WTC11 (cell line): ENCODE measurements around the gene CALN1. TPM values are rescaled to one million over a fixed set of nuclear protein-coding genes. Genes with fewer than 3 reads are reported as not detected.

Source experiments
- ATAC-seq: fragments of 200-7000 bp; cut with Tn5 transposase; 2 replicates; pipeline ENCODE4 v1.10.0; 2021; ENCODE audit warnings: mild to moderate bottlenecking, moderate library complexity
- CTCF ChIA-PET: fragments of 300-600 bp; sonication (Branson Sonifier 250); formaldehyde crosslinking; loops from one replicate; lab custom pipeline; 2021; ENCODE audit warnings: antibody characterized with exemption; lab: Charles Lee
- POLR2A ChIA-PET: fragments of 350-600 bp; sonication (Branson Sonifier 250); formaldehyde crosslinking; loops from one replicate; lab custom pipeline; 2021; ENCODE audit warnings: antibody characterized with exemption; lab: Charles Lee
- DNase-seq: peaks from one replicate; pipeline ENCODE4 v3.0.0; 2021; ENCODE audit warnings: low spot score
- H3K27ac Mint-ChIP-seq: 2 replicates; pipeline ENCODE4 v1.8.0; 2021; ENCODE audit warnings: mixed read lengths
- H3K27me3 Mint-ChIP-seq: 2 replicates; pipeline ENCODE4 v1.8.0; 2021; ENCODE audit warnings: low read depth, mild to moderate bottlenecking, moderate library complexity, mixed read lengths
- H3K36me3 Mint-ChIP-seq: 2 replicates; pipeline ENCODE4 v1.8.0; 2021; ENCODE audit warnings: mixed read lengths
- H3K4me1 Mint-ChIP-seq: 2 replicates; pipeline ENCODE4 v1.8.0; 2022; ENCODE audit warnings: mixed read lengths
- H3K4me3 Mint-ChIP-seq: 2 replicates; pipeline ENCODE4 v1.8.0; 2021; ENCODE audit warnings: mild to moderate bottlenecking, moderate library complexity, mixed read lengths
- H3K9me3 Mint-ChIP-seq: 2 replicates; pipeline ENCODE4 v1.8.0; 2021; ENCODE audit warnings: mixed read lengths
- FOXJ3 ChIP-seq: sonication (generic); formaldehyde crosslinking; IDR thresholded peaks from 2 replicates; pipeline ENCODE4 v1.9.0; 2021; ENCODE audit warnings: missing genetic modification reagents, mild to moderate bottlenecking, borderline replicate concordance
- FOXK1 ChIP-seq: sonication (generic); formaldehyde crosslinking; IDR thresholded peaks from 2 replicates; pipeline ENCODE4 v1.8.0; 2022; ENCODE audit warnings: mild to moderate bottlenecking, moderate library complexity, missing genetic modification reagents
- FOXP1 ChIP-seq: sonication (generic); formaldehyde crosslinking; IDR thresholded peaks from 2 replicates; pipeline ENCODE4 v1.8.0; 2022; ENCODE audit warnings: missing genetic modification reagents, mild to moderate bottlenecking, moderate library complexity, borderline replicate concordance
- IRF2 ChIP-seq: sonication (generic); formaldehyde crosslinking; IDR thresholded peaks from 2 replicates; pipeline ENCODE4 v1.8.0; 2022; ENCODE audit warnings: low read depth, missing genetic modification reagents, borderline replicate concordance
- NFE2L1 ChIP-seq: sonication (generic); formaldehyde crosslinking; IDR thresholded peaks from 2 replicates; pipeline ENCODE4 v1.8.1; 2023; ENCODE audit warnings: missing genetic modification reagents
- NR3C1 ChIP-seq: sonication (generic); formaldehyde crosslinking; conservative IDR thresholded peaks from 2 replicates; pipeline ENCODE4 v1.8.1; 2023; ENCODE audit warnings: low read depth, mild to moderate bottlenecking, missing genetic modification reagents
- TCF7 ChIP-seq: sonication (generic); formaldehyde crosslinking; IDR thresholded peaks from 2 replicates; pipeline ENCODE4 v1.8.0; 2022; ENCODE audit warnings: mild to moderate bottlenecking, low read depth, missing genetic modification reagents, moderate library complexity
- TEAD1 ChIP-seq: sonication (generic); formaldehyde crosslinking; IDR thresholded peaks from 2 replicates; pipeline ENCODE4 v1.8.0; 2022; ENCODE audit warnings: mild to moderate bottlenecking, missing genetic modification reagents
- ZNF138 ChIP-seq: sonication (generic); formaldehyde crosslinking; conservative IDR thresholded peaks from 2 replicates; pipeline ENCODE4 v1.8.1; 2022; ENCODE audit warnings: mild to moderate bottlenecking, moderate library complexity, missing genetic modification reagents
- ZNF232 ChIP-seq: sonication (generic); formaldehyde crosslinking; IDR thresholded peaks from 2 replicates; pipeline ENCODE4 v1.8.0; 2022; ENCODE audit warnings: mild to moderate bottlenecking, missing genetic modification reagents
- total RNA-seq: library from RNA; stranded (reverse); gene quantifications from 3 replicates; pipeline ENCODE4 v1.2.3, GENCODE V29; 2021
- TF ChIP-seq, protein P1 (sequence below): sonication (generic); formaldehyde crosslinking; IDR thresholded peaks from 2 replicates; pipeline ENCODE4 v1.8.0; 2022; ENCODE audit warnings: mild to moderate bottlenecking, missing genetic modification reagents
- TF ChIP-seq, protein P2 (sequence below): sonication (generic); formaldehyde crosslinking; IDR thresholded peaks from 2 replicates; pipeline ENCODE4 v1.8.0; 2022; ENCODE audit warnings: mild to moderate bottlenecking, missing genetic modification reagents
- TF ChIP-seq, protein P3 (sequence below): sonication (generic); formaldehyde crosslinking; IDR thresholded peaks from 2 replicates; pipeline ENCODE4 v1.8.0; 2022; ENCODE audit warnings: mild to moderate bottlenecking, missing genetic modification reagents
- TF ChIP-seq, protein P4 (sequence below): sonication (generic); formaldehyde crosslinking; IDR thresholded peaks from 2 replicates; pipeline ENCODE4 v1.8.0; 2023; ENCODE audit warnings: missing genetic modification reagents
- TF ChIP-seq, protein P5 (sequence below): sonication (generic); formaldehyde crosslinking; IDR thresholded peaks from 2 replicates; pipeline ENCODE4 v1.8.1; 2023; ENCODE audit warnings: mild to moderate bottlenecking, moderate library complexity, missing genetic modification reagents
- TF ChIP-seq, protein P6 (sequence below): sonication (generic); formaldehyde crosslinking; IDR thresholded peaks from 2 replicates; pipeline ENCODE4 v1.8.0; 2023; ENCODE audit warnings: mild to moderate bottlenecking, missing genetic modification reagents
- TF ChIP-seq, protein P7 (sequence below): sonication (generic); formaldehyde crosslinking; IDR thresholded peaks from 2 replicates; pipeline ENCODE4 v1.8.1; 2022; ENCODE audit warnings: mild to moderate bottlenecking, missing genetic modification reagents, moderate library complexity, borderline replicate concordance
- TF ChIP-seq, protein P8 (sequence below): fragments of 250-450 bp; sonication (Bioruptor Pico); IDR thresholded peaks from 2 replicates; pipeline ENCODE4 v1.9.0; 2021; ENCODE audit warnings: moderate library complexity, mild to moderate bottlenecking, inconsistent platforms, borderline replicate concordance
- TF ChIP-seq, protein P9 (sequence below): fragments of 250-450 bp; sonication (Bioruptor Pico); IDR thresholded peaks from 2 replicates; pipeline ENCODE4 v1.8.0; 2021; ENCODE audit warnings: mild to moderate bottlenecking
- TF ChIP-seq, protein P10 (sequence below): sonication (generic); formaldehyde crosslinking; IDR thresholded peaks from 2 replicates; pipeline ENCODE4 v1.8.1; 2022; ENCODE audit warnings: missing genetic modification reagents, borderline replicate concordance

Gene CALN1
- total RNA-seq, 1 experiment from 2014 or later, result 10.5 TPM

DNA sequence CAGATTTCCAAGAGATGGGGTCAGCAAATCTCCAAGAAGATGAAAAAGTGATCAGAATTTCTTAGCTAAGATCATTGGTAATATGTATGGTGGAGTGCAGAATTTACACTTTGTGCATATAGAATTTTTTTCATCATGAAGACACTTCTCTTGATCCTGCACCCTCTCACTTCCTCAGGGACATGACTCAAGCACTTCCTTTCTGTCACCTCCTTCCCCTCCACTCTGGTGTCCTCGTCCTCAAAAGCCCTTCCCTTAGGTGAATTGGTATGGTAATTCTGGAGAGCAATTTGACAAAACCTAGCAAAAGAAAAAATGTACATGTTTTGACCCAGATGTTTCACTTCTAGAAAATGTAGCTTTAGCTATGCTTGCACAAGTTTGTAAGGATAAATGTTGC lies 18.1 kb downstream of the CALN1 start:
- H3K4me3 Mint-ChIP-seq, result no peak overlapping the region
- peaks cover 5% of the 10 kb centered on the region; the same call in 1 of the 2 replicates for H3K4me1 Mint-ChIP-seq
- no peaks in the 10 kb centered on the region for H3K27me3 Mint-ChIP-seq
- TF ChIP-seq IRF2 (CRISPR knock-in tag), result no peak
- no peak for TF ChIP-seq FOXK1 (CRISPR knock-in tag)
- TF ChIP-seq NFE2L1, result no peak
- TF ChIP-seq FOXJ3, result no peak
- TF ChIP-seq, protein P1, sequence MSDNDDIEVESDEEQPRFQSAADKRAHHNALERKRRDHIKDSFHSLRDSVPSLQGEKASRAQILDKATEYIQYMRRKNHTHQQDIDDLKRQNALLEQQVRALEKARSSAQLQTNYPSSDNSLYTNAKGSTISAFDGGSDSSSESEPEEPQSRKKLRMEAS (CRISPR knock-in tag), result no peak
- TF ChIP-seq, protein P2, sequence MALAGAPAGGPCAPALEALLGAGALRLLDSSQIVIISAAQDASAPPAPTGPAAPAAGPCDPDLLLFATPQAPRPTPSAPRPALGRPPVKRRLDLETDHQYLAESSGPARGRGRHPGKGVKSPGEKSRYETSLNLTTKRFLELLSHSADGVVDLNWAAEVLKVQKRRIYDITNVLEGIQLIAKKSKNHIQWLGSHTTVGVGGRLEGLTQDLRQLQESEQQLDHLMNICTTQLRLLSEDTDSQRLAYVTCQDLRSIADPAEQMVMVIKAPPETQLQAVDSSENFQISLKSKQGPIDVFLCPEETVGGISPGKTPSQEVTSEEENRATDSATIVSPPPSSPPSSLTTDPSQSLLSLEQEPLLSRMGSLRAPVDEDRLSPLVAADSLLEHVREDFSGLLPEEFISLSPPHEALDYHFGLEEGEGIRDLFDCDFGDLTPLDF (CRISPR knock-in tag), result no peak
- TF ChIP-seq, protein P3, sequence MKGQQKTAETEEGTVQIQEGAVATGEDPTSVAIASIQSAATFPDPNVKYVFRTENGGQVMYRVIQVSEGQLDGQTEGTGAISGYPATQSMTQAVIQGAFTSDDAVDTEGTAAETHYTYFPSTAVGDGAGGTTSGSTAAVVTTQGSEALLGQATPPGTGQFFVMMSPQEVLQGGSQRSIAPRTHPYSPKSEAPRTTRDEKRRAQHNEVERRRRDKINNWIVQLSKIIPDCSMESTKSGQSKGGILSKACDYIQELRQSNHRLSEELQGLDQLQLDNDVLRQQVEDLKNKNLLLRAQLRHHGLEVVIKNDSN (CRISPR knock-in tag), result no peak
- TF ChIP-seq, protein P4, sequence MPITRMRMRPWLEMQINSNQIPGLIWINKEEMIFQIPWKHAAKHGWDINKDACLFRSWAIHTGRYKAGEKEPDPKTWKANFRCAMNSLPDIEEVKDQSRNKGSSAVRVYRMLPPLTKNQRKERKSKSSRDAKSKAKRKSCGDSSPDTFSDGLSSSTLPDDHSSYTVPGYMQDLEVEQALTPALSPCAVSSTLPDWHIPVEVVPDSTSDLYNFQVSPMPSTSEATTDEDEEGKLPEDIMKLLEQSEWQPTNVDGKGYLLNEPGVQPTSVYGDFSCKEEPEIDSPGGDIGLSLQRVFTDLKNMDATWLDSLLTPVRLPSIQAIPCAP (CRISPR knock-in tag), result no peak
- TF ChIP-seq, protein P5, sequence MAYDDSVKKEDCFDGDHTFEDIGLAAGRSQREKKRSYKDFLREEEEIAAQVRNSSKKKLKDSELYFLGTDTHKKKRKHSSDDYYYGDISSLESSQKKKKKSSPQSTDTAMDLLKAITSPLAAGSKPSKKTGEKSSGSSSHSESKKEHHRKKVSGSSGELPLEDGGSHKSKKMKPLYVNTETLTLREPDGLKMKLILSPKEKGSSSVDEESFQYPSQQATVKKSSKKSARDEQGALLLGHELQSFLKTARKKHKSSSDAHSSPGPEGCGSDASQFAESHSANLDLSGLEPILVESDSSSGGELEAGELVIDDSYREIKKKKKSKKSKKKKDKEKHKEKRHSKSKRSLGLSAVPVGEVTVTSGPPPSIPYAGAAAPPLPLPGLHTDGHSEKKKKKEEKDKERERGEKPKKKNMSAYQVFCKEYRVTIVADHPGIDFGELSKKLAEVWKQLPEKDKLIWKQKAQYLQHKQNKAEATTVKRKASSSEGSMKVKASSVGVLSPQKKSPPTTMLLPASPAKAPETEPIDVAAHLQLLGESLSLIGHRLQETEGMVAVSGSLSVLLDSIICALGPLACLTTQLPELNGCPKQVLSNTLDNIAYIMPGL, result no peak
- TF ChIP-seq, protein P6, sequence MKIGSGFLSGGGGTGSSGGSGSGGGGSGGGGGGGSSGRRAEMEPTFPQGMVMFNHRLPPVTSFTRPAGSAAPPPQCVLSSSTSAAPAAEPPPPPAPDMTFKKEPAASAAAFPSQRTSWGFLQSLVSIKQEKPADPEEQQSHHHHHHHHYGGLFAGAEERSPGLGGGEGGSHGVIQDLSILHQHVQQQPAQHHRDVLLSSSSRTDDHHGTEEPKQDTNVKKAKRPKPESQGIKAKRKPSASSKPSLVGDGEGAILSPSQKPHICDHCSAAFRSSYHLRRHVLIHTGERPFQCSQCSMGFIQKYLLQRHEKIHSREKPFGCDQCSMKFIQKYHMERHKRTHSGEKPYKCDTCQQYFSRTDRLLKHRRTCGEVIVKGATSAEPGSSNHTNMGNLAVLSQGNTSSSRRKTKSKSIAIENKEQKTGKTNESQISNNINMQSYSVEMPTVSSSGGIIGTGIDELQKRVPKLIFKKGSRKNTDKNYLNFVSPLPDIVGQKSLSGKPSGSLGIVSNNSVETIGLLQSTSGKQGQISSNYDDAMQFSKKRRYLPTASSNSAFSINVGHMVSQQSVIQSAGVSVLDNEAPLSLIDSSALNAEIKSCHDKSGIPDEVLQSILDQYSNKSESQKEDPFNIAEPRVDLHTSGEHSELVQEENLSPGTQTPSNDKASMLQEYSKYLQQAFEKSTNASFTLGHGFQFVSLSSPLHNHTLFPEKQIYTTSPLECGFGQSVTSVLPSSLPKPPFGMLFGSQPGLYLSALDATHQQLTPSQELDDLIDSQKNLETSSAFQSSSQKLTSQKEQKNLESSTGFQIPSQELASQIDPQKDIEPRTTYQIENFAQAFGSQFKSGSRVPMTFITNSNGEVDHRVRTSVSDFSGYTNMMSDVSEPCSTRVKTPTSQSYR, result no peak
- no peak for TF ChIP-seq TEAD1 (CRISPR knock-in tag)
- TF ChIP-seq, protein P7, sequence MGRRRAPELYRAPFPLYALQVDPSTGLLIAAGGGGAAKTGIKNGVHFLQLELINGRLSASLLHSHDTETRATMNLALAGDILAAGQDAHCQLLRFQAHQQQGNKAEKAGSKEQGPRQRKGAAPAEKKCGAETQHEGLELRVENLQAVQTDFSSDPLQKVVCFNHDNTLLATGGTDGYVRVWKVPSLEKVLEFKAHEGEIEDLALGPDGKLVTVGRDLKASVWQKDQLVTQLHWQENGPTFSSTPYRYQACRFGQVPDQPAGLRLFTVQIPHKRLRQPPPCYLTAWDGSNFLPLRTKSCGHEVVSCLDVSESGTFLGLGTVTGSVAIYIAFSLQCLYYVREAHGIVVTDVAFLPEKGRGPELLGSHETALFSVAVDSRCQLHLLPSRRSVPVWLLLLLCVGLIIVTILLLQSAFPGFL (CRISPR knock-in tag), result no peak
- no peak for TF ChIP-seq FOXP1
- no peak for TF ChIP-seq ZNF138 (CRISPR knock-in tag)
- TF ChIP-seq ZNF232, result no peak
- TF ChIP-seq, all 79 proteins: peak for 0
- ChIA-PET POLR2A (interaction anchor here (0.6 kb wide), 1 partner anchor 111 kb away, joined by 4 read pairs; no protein-coding TSS in a partner anchor), CTCF (interaction anchor here (1.1 kb wide), 1 partner anchor 26 kb away, joined by 3 read pairs; no protein-coding TSS in a partner anchor)
- ATAC-seq, result no peak
- Mint-ChIP-seq H3K36me3 (no peaks in the 10 kb centered on the region), H3K27ac (no peak overlapping the region), H3K9me3 (peaks cover 11% of the 10 kb centered on the region)
- DNase-seq, result no peak

DNA sequence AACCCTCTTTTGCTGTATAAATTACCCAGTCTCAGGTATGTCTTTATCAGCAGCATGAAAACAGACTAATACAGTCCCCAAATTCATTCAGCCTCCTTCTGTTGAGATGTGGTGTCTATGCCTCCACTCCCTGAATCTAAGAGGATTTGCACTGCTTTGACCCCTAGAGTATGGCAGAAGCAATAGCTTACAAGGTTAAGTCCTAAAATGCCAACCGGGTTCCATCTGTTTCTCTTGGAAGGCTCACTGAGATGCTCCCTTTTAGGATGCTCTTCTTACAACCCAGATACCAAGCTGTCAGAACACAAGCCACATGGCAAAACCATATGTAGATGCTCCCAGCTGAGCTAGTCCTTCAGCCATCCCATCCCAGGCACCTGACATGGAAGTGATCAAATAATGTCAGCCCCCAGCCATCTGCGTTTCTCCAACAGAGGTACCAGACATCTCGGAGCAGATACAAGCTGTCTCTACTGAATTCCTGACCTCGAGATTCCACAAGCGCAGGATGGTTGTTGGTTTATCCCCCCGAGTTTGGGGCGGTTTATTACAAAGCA lies 20.2 kb downstream of the CALN1 start:
- no peak for DNase-seq
- ChIA-PET CTCF (no interaction called here), POLR2A (no interaction called here)
- no peaks in the 10 kb centered on the region for H3K36me3 Mint-ChIP-seq
- H3K4me3 Mint-ChIP-seq, result no peak overlapping the region
- H3K27me3 Mint-ChIP-seq, result no peaks in the 10 kb centered on the region
- ATAC-seq, result no peak
- H3K4me1 Mint-ChIP-seq, result peaks cover 8% of the 10 kb centered on the region; the same call in 1 of the 2 replicates
- no peak overlapping the region for H3K27ac Mint-ChIP-seq
- H3K9me3 Mint-ChIP-seq, result peaks cover 11% of the 10 kb centered on the region
- TF ChIP-seq NR3C1 (CRISPR knock-in tag) (no peak), TCF7 (CRISPR knock-in tag) (no peak), FOXP1 (no peak)
- TF ChIP-seq, protein P8, sequence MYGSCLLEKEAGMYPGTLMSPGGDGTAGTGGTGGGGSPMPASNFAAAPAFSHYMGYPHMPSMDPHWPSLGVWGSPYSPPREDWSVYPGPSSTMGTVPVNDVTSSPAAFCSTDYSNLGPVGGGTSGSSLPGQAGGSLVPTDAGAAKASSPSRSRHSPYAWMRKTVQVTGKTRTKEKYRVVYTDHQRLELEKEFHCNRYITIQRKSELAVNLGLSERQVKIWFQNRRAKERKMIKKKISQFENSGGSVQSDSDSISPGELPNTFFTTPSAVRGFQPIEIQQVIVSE (CRISPR knock-in tag), result no peak
- TF ChIP-seq, protein P9, sequence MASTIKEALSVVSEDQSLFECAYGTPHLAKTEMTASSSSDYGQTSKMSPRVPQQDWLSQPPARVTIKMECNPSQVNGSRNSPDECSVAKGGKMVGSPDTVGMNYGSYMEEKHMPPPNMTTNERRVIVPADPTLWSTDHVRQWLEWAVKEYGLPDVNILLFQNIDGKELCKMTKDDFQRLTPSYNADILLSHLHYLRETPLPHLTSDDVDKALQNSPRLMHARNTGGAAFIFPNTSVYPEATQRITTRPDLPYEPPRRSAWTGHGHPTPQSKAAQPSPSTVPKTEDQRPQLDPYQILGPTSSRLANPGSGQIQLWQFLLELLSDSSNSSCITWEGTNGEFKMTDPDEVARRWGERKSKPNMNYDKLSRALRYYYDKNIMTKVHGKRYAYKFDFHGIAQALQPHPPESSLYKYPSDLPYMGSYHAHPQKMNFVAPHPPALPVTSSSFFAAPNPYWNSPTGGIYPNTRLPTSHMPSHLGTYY, result no peak
- TF ChIP-seq, protein P10, sequence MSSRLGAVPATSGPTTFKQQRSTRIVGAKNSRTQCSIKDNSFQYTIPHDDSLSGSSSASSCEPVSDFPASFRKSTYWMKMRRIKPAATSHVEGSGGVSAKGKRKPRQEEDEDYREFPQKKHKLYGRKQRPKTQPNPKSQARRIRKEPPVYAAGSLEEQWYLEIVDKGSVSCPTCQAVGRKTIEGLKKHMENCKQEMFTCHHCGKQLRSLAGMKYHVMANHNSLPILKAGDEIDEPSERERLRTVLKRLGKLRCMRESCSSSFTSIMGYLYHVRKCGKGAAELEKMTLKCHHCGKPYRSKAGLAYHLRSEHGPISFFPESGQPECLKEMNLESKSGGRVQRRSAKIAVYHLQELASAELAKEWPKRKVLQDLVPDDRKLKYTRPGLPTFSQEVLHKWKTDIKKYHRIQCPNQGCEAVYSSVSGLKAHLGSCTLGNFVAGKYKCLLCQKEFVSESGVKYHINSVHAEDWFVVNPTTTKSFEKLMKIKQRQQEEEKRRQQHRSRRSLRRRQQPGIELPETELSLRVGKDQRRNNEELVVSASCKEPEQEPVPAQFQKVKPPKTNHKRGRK (CRISPR knock-in tag), result no peak
